Right lobe of liver (tissue), 6 donors: ENCODE results near the gene DCLRE1B. TPM values are rescaled to one million over a fixed set of nuclear protein-coding genes. Genes with fewer than 3 reads are reported as not detected.

ENCODE experiments used
- ATAC-seq, 4 donors: fragments of 200-7000 bp; cut with Tn5 transposase; one replicate each; pipeline ENCODE4 v1.9.1; 2020; ENCODE audit warnings: mild to moderate bottlenecking in 4 of 4, moderate library complexity in 4 of 4
- DNase-seq, 3 donors: peaks; one replicate each; pipeline ENCODE4 v3.0.0-alpha.2; 2020
- H3K27ac ChIP-seq, 3 donors: fragments of 200-600 bp; one replicate each; pipeline ENCODE4 v1.8.0; 2022
- H3K27me3 ChIP-seq, 2 donors: fragments of 200-600 bp; one replicate each; pipeline ENCODE4 v1.8.0; 2022
- H3K36me3 ChIP-seq, 4 donors: fragments of 200-600 bp; sonication (generic) in 1 of 4; one replicate each; pipeline versions ENCODE4 v1.5.1 to v1.8.0; 2017 to 2022; ENCODE audit warnings: control low read depth in 1 of 4
- H3K4me1 ChIP-seq, 4 donors: fragments of 200-600 bp; sonication (generic) in 1 of 4; one replicate each; pipeline versions ENCODE4 v1.5.1 to v1.8.0; 2017 to 2022; ENCODE audit warnings: control low read depth in 1 of 4
- H3K4me3 ChIP-seq, 3 donors: fragments of 200-600 bp; one replicate each; pipeline ENCODE4 v1.8.0; 2022
- H3K9me3 ChIP-seq, 4 donors: fragments of 200-600 bp; sonication (generic) in 1 of 4; one replicate each; pipeline versions ENCODE4 v1.5.1 to v1.8.0; 2017 to 2022; ENCODE audit warnings: control low read depth in 1 of 4
- POLR2A ChIP-seq: fragments of 450-650 bp; IDR thresholded peaks from one replicate; pipeline ENCODE4 v1.6.1; 2017; ENCODE audit warnings: antibody characterized with exemption, mild to moderate bottlenecking
- WGBS: methylation state at CpG from one replicate; pipeline ENCODE4 v1.1.6; 2018; ENCODE audit warnings: low coverage, low lambda C conversion rate; ENCODE audit not compliant: insufficient coverage; ENCODE audit errors: missing lambda C conversion rate; 5-methylcytosine and 5-hydroxymethylcytosine counted together
- intact Hi-C, 2 donors: fragments of 100-400 bp; cut with DNase I; formaldehyde crosslinking; loops; one replicate each; pipeline versions ENCODE4 v1.11.2 to v1.14.1; 2022
- total RNA-seq, 6 experiments: library from RNA; depleted of rRNA in 2 of 6; stranded (reverse); fragments of >200 nt in 2 of 6; fragmentation: NEBNext Ultra II Directional in 3 of 6; extraction: Animal tissue kit (Norgen Biotek cat#: 25700) in 3 of 6; gene quantifications; one replicate each; pipeline versions ENCODE4 v1.1.0 to v1.2.4, GENCODE V29; 2016 to 2023
- TF ChIP-seq, protein P1 (sequence below), 4 donors: fragments of 200-600 bp in 3 of 4; fragments of 450-650 bp in 1 of 4; IDR thresholded peaks; one replicate each; pipeline versions ENCODE4 v1.5.1 to v1.8.0; 2016 to 2022; ENCODE audit warnings: antibody characterized with exemption in 4 of 4, mild to moderate bottlenecking in 2 of 4
- donor health status: DM: no; HTN: yes; CAD: no.
- donor health status: DM: no; HTN: no; CAD: no.
- donor health status: DM: no; HTN: no; CAD: no.
- donor health status: DM: no; HTN: yes; CAD: no.
- donor health status: DM: no; HTN: yes; CAD: no.

Gene DCLRE1B
- total RNA-seq, 6 experiments from 2014 or later: 1.6 to 3.3 (median 1.9) TPM

GRCh38 chr1:113928941-113929749, 24.0 kb downstream of the DCLRE1B start, which contains the start of gene HIPK1:
Gene HIPK1 (plus strand): TSS chr1:113929324.
- peaks cover 0 to 36% (median 18%) of the 10 kb centered on the region in 4 donors for H3K4me1 ChIP-seq
- H3K27me3 ChIP-seq: no peaks in the 10 kb centered on the region
- peak within 1 kb of the TSS; percentile 88 to 96 (median 92) for H3K27ac ChIP-seq
- peak within 1 kb of the TSS; percentile 65 to 94 (median 92) for H3K4me3 ChIP-seq
- 0% methylated on average over 18 of the region's 61 CpGs for whole genome bisulfite sequencing
- H3K36me3 ChIP-seq: no peaks in the 10 kb centered on the region
- intact Hi-C loops: no loop called here
- ATAC-seq: peak; percentile 88 to 94 (median 92)
- peak; percentile 94 to 97 (median 97) for DNase-seq
- TF ChIP-seq POLR2A: peak; percentile 57
- TF ChIP-seq, protein P1, sequence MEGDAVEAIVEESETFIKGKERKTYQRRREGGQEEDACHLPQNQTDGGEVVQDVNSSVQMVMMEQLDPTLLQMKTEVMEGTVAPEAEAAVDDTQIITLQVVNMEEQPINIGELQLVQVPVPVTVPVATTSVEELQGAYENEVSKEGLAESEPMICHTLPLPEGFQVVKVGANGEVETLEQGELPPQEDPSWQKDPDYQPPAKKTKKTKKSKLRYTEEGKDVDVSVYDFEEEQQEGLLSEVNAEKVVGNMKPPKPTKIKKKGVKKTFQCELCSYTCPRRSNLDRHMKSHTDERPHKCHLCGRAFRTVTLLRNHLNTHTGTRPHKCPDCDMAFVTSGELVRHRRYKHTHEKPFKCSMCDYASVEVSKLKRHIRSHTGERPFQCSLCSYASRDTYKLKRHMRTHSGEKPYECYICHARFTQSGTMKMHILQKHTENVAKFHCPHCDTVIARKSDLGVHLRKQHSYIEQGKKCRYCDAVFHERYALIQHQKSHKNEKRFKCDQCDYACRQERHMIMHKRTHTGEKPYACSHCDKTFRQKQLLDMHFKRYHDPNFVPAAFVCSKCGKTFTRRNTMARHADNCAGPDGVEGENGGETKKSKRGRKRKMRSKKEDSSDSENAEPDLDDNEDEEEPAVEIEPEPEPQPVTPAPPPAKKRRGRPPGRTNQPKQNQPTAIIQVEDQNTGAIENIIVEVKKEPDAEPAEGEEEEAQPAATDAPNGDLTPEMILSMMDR (IDR thresholded peaks at IDR 0.05): peak in 1 of 4 donors; percentile 34
- no peaks in the 10 kb centered on the region for H3K9me3 ChIP-seq

- DNase-seq (peak; percentile 63 to 75 (median 68)), ATAC-seq (peak; percentile 49 to 64 (median 55))
- no peaks in the 10 kb centered on the region for H3K9me3 ChIP-seq
- intact Hi-C loops: no loop called here
- H3K27me3 ChIP-seq: no peaks in the 10 kb centered on the region
- TF ChIP-seq, protein P1 (IDR thresholded peaks at IDR 0.05): peak in 3 of 4 donors; percentile 17 to 33 (median 24)
- no peak for TF ChIP-seq POLR2A
- H3K36me3 ChIP-seq: no peaks in the 10 kb centered on the region
- H3K27ac ChIP-seq: peak overlapping the region; percentile 88 to 96 (median 92)
- 0% methylated on average over 11 of the region's 64 CpGs for WGBS
- H3K4me3 ChIP-seq: peak overlapping the region; percentile 65 to 94 (median 92)
- H3K4me1 ChIP-seq: peaks cover 0 to 42% (median 21%) of the 10 kb centered on the region in 4 donors
Observed at GRCh38 chr1:113929750-113930498, 24.8 kb downstream of the DCLRE1B start.

DNA sequence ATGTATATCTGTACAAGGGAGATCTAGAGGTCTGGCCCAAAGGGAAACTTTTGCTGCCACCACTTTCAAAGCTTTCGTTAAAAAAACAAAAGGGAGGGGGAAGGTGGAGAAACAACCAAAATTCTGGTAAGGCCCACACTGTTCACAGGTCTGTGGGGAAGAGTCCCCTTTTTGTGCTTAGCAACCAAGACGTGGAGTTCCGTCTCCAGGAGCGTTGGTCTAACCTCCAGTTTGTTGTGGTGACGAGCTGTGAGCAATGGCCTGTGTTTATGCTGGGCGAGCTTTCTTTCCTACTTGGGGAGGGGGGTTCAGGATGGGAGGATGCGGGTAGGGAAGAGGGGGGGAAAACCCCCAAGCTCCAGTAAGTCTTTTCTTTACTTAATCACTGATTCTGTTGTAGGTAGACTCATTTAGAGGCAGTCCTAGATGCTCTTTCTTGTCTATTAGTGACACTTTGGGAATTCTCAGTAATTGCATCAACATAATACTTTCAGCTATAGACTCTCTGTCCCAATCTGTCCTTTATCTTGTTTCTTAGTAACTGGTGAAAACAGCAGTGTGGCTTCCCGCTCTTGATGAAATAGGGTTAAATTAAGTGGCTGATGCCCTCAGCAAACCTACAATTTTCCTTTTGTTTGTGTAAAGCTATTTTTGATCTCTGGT, 25.5 kb downstream of the DCLRE1B start:
- no peaks in the 10 kb centered on the region for H3K36me3 ChIP-seq
- intact Hi-C loops: no loop called here
- peaks cover 0 to 42% (median 21%) of the 10 kb centered on the region in 4 donors for H3K4me1 ChIP-seq
- DNase-seq: no peak
- WGBS: under 1% methylated on average over 8 of the region's 8 CpGs
- no peaks in the 10 kb centered on the region for H3K27me3 ChIP-seq
- peak overlapping the region; percentile 65 to 94 (median 92) for H3K4me3 ChIP-seq
- no peaks in the 10 kb centered on the region for H3K9me3 ChIP-seq
- TF ChIP-seq POLR2A: no peak
- TF ChIP-seq, protein P1 (IDR thresholded peaks at IDR 0.05): no peak
- peak overlapping the region; percentile 88 to 96 (median 92) for H3K27ac ChIP-seq
- peak in 1 of 4 donors; percentile 2 for ATAC-seq

DNA sequence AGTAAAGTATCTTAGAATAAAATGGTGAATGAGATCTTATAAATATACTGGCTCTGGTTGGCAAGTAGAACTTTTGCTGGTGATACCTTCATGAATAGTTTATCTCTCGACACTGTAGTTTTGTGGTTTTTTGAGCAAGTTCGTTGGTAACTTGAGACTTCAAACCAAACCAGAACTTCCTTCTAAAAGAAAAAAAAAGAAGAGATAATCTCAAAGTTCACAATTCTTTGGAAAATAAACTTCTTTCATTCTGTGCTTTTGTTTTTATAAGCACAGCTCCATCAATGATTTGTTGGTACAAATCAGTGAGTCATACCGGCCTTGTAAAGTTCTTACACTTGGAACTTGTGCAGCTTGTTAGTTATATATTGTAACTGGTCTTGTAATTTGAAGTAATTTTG, 26.3 kb downstream of the DCLRE1B start:
- Histone ChIP-seq H3K27ac (peak overlapping the region in 1 of 3 donors; percentile 96), H3K4me1 (peaks cover 0 to 42% (median 21%) of the 10 kb centered on the region in 4 donors), H3K27me3 (no peaks in the 10 kb centered on the region), H3K36me3 (no peaks in the 10 kb centered on the region), H3K4me3 (no peak overlapping the region), H3K9me3 (no peaks in the 10 kb centered on the region)
- intact Hi-C loops: no loop called here
- 13% methylated on average over 3 of the region's 3 CpGs for WGBS
- ATAC-seq: no peak
- no peak for TF ChIP-seq POLR2A
- TF ChIP-seq, protein P1 (IDR thresholded peaks at IDR 0.05): no peak
- DNase-seq: no peak
